H9 (cell line): ENCODE measurements around the gene ITGA1. TPM values are rescaled to one million over a fixed set of nuclear protein-coding genes. Genes with fewer than 3 reads are reported as not detected.

ENCODE experiments used
- DNase-seq: peaks from one replicate; pipeline ENCODE4 v3.0.0-alpha.2; 2017
- H2AFZ ChIP-seq: one replicate; pipeline ENCODE4 v1.6.1; 2013; ENCODE audit warnings: mild to moderate bottlenecking, low read length, control low read depth, moderate library complexity
- H2AK5ac ChIP-seq: 2 replicates; pipeline ENCODE4 v1.6.1; 2013; ENCODE audit warnings: low read length, control low read depth, mixed read lengths; ENCODE audit not compliant: insufficient read length
- H2BK120ac ChIP-seq: one replicate; pipeline ENCODE4 v1.6.1; 2013; ENCODE audit warnings: low read depth, mild to moderate bottlenecking, low read length, control low read depth, inconsistent platforms; ENCODE audit not compliant: poor library complexity, severe bottlenecking
- H2BK12ac ChIP-seq: 2 replicates; pipeline ENCODE4 v1.6.1; 2013; ENCODE audit warnings: low read length, control low read depth, mixed read lengths, low read depth; ENCODE audit not compliant: insufficient read length
- H2BK15ac ChIP-seq: 2 replicates; pipeline ENCODE4 v1.6.1; 2013; ENCODE audit warnings: low read depth, low read length, control low read depth
- H2BK20ac ChIP-seq: one replicate; pipeline ENCODE4 v1.6.1; 2013; ENCODE audit warnings: low read depth, mild to moderate bottlenecking, low read length, control low read depth, inconsistent platforms; ENCODE audit not compliant: poor library complexity, severe bottlenecking
- H2BK5ac ChIP-seq: 2 replicates; pipeline ENCODE4 v1.6.1; 2013; ENCODE audit warnings: low read length, control low read depth, mixed read lengths; ENCODE audit not compliant: insufficient read length
- H3K14ac ChIP-seq: 2 replicates; pipeline ENCODE4 v1.6.1; 2013; ENCODE audit warnings: low read length, control low read depth; ENCODE audit not compliant: insufficient read depth
- H3K18ac ChIP-seq: 2 replicates; pipeline ENCODE4 v1.6.1; 2013; ENCODE audit warnings: low read depth, mild to moderate bottlenecking, mixed read lengths, low read length, control low read depth; ENCODE audit not compliant: insufficient read length
- H3K23ac ChIP-seq: 2 replicates; pipeline ENCODE4 v1.6.1; 2013; ENCODE audit warnings: low read length, control low read depth, mixed read lengths, low read depth; ENCODE audit not compliant: insufficient read length
- H3K23me2 ChIP-seq: 2 replicates; pipeline ENCODE4 v1.6.1; 2013; ENCODE audit warnings: low read depth, mild to moderate bottlenecking, mixed read lengths, low read length, control low read depth; ENCODE audit not compliant: insufficient read length, poor library complexity, severe bottlenecking
- H3K27ac ChIP-seq: 2 replicates; pipeline ENCODE4 v1.5.1; 2013; ENCODE audit warnings: low read length, control low read depth, mixed read lengths, low read depth; ENCODE audit not compliant: insufficient read length
- H3K27me3 ChIP-seq: 2 replicates; pipeline ENCODE4 v1.6.1; 2013; ENCODE audit warnings: low read length, control low read depth, inconsistent platforms; ENCODE audit not compliant: insufficient read depth
- H3K4ac ChIP-seq: 2 replicates; pipeline ENCODE4 v1.6.1; 2013; ENCODE audit warnings: low read depth, mild to moderate bottlenecking, control low read depth, inconsistent platforms, low read length, moderate library complexity
- H3K4me1 ChIP-seq: 2 replicates; pipeline ENCODE4 v1.6.1; 2013; ENCODE audit warnings: low read length, control low read depth, inconsistent platforms; ENCODE audit not compliant: insufficient read depth
- H3K4me2 ChIP-seq: 2 replicates; pipeline ENCODE4 v1.6.1; 2013; ENCODE audit warnings: low read length, control low read depth, mixed read lengths; ENCODE audit not compliant: insufficient read length, insufficient read depth
- H3K56ac ChIP-seq: 2 replicates; pipeline ENCODE4 v1.6.1; 2013; ENCODE audit warnings: low read depth, mild to moderate bottlenecking, mixed read lengths, low read length, control low read depth; ENCODE audit not compliant: insufficient read length
- H3K79me1 ChIP-seq: 2 replicates; pipeline ENCODE4 v1.6.1; 2013; ENCODE audit warnings: low read depth, mild to moderate bottlenecking, moderate library complexity, low read length, control low read depth, inconsistent platforms; ENCODE audit not compliant: insufficient read depth, poor library complexity, severe bottlenecking
- H3K79me2 ChIP-seq: 2 replicates; pipeline ENCODE4 v1.6.1; 2013; ENCODE audit warnings: low read length, control low read depth, inconsistent platforms; ENCODE audit not compliant: insufficient read depth
- H3K9ac ChIP-seq: 2 replicates; pipeline ENCODE4 v1.6.1; 2013; ENCODE audit warnings: low read length, control low read depth, mixed read lengths; ENCODE audit not compliant: insufficient read length; ENCODE audit errors: extremely low read depth
- H3K9me3 ChIP-seq: one replicate; pipeline ENCODE4 v1.6.1; 2013; ENCODE audit warnings: low read depth, low read length, inconsistent platforms; ENCODE audit not compliant: control insufficient read depth
- H3T11ph ChIP-seq: one replicate; pipeline ENCODE4 v1.6.1; 2013; ENCODE audit warnings: mild to moderate bottlenecking, low read length, control low read depth, inconsistent platforms
- H4K20me1 ChIP-seq: one replicate; pipeline ENCODE4 v1.6.1; 2013; ENCODE audit not compliant: control insufficient read depth, insufficient read length, insufficient read depth
- H4K5ac ChIP-seq: 2 replicates; pipeline ENCODE4 v1.6.1; 2013; ENCODE audit warnings: low read depth, mild to moderate bottlenecking, mixed read lengths, low read length, control low read depth; ENCODE audit not compliant: insufficient read length
- H4K8ac ChIP-seq: replicated peaks from 2 replicates; pipeline ENCODE4 v1.6.1; 2013; ENCODE audit warnings: low read length, control low read depth, mixed read lengths, low read depth; ENCODE audit not compliant: insufficient read length
- H4K91ac ChIP-seq: 2 replicates; pipeline ENCODE4 v1.6.1; 2013; ENCODE audit warnings: low read depth, mild to moderate bottlenecking, moderate library complexity, mixed read lengths, low read length, control low read depth; ENCODE audit not compliant: insufficient read length
- H3K27ac Mint-ChIP-seq, 3 experiments: 2 replicates in 2 of 3; 3 replicates in 1 of 3; pipeline ENCODE4 v1.8.0; 2020 to 2021; ENCODE audit warnings: mixed read lengths in 3 of 3, mild to moderate bottlenecking in 1 of 3, moderate library complexity in 1 of 3
- H3K27me3 Mint-ChIP-seq: 2 replicates; pipeline ENCODE4 v1.8.0; 2021; ENCODE audit warnings: low read depth, mild to moderate bottlenecking, moderate library complexity, mixed read lengths
- H3K36me3 Mint-ChIP-seq, 3 experiments: 2 replicates in 2 of 3; 3 replicates in 1 of 3; pipeline ENCODE4 v1.8.0; 2020 to 2021; ENCODE audit warnings: low read depth in 3 of 3, mixed read lengths in 3 of 3; ENCODE audit not compliant: insufficient read depth in 1 of 3
- H3K4me1 Mint-ChIP-seq, 2 experiments: 2 replicates each; pipeline ENCODE4 v1.8.0; 2020; ENCODE audit warnings: mixed read lengths in 2 of 2
- H3K4me3 Mint-ChIP-seq, 2 experiments: 2 replicates in 1 of 2; 3 replicates in 1 of 2; pipeline ENCODE4 v1.8.0; 2020 to 2021; ENCODE audit warnings: mild to moderate bottlenecking in 2 of 2, mixed read lengths in 2 of 2, moderate library complexity in 1 of 2
- H3K9me3 Mint-ChIP-seq, 2 experiments: 2 replicates in 1 of 2; 3 replicates in 1 of 2; pipeline ENCODE4 v1.8.0; 2020; ENCODE audit warnings: mild to moderate bottlenecking in 2 of 2, mixed read lengths in 2 of 2, moderate library complexity in 1 of 2
- WGBS: extraction: QIAGEN DNeasy Blood & Tissue Kit; methylation state at CpG from one replicate; pipeline ENCODE4 v1.1.7; 2013; ENCODE audit warnings: missing lambda C conversion rate, low lambda C conversion rate, mixed read lengths; ENCODE audit not compliant: insufficient read length; ENCODE audit errors: extremely low coverage; 5-methylcytosine and 5-hydroxymethylcytosine counted together
- total RNA-seq: library from RNA; stranded (reverse); gene quantifications from 2 replicates; pipeline ENCODE4 v1.2.1, GENCODE V29; 2021
- TF ChIP-seq, protein P1 (sequence below): fragments of 200-600 bp; sonication (generic); conservative IDR thresholded peaks from 3 replicates; pipeline ENCODE4 v1.8.0; 2021; ENCODE audit warnings: antibody characterized with exemption, mild to moderate bottlenecking

The ITGA1 gene
- total RNA-seq, 1 experiment from 2014 or later, result 3.9 TPM

DNA sequence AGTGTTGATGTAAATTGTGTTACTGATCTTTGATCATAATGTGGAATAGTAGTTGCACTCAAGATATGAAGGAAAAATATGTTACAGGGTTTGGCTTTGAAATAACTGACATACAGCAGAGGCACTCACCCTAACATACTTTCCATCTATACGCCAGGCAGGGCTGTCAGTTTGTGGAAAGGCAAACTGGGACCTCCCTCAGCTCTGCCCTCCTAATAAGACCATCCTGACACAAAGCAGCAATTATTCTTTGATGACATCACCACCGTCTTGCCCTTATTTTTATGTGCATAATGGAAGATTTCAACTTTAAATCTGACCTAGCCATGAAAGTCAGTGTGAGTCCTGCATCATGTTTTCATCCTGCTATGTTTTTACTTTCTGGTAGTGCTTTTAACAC is 42.9 kb downstream of the ITGA1 start:
- H3K9ac ChIP-seq, result no peak overlapping the region
- H3K4ac ChIP-seq, result no peak overlapping the region
- H3K23ac ChIP-seq, result no peak overlapping the region
- H3T11ph ChIP-seq, result no peak overlapping the region
- H4K5ac ChIP-seq, result no peak overlapping the region
- H3K56ac ChIP-seq, result no peak overlapping the region
- no peak overlapping the region for H4K8ac ChIP-seq
- no peak overlapping the region for H2AFZ ChIP-seq
- H2BK120ac ChIP-seq, result no peak overlapping the region
- H3K4me1 ChIP-seq, result no peaks in the 10 kb centered on the region
- no peak overlapping the region for H2BK15ac ChIP-seq
- TF ChIP-seq, protein P1, sequence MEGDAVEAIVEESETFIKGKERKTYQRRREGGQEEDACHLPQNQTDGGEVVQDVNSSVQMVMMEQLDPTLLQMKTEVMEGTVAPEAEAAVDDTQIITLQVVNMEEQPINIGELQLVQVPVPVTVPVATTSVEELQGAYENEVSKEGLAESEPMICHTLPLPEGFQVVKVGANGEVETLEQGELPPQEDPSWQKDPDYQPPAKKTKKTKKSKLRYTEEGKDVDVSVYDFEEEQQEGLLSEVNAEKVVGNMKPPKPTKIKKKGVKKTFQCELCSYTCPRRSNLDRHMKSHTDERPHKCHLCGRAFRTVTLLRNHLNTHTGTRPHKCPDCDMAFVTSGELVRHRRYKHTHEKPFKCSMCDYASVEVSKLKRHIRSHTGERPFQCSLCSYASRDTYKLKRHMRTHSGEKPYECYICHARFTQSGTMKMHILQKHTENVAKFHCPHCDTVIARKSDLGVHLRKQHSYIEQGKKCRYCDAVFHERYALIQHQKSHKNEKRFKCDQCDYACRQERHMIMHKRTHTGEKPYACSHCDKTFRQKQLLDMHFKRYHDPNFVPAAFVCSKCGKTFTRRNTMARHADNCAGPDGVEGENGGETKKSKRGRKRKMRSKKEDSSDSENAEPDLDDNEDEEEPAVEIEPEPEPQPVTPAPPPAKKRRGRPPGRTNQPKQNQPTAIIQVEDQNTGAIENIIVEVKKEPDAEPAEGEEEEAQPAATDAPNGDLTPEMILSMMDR, result no peak
- no peak overlapping the region for H2AK5ac ChIP-seq
- H4K91ac ChIP-seq, result no peak overlapping the region
- no peaks in the 10 kb centered on the region for H3K9me3 ChIP-seq
- no peak overlapping the region for H2BK12ac ChIP-seq
- no peak overlapping the region for H2BK20ac ChIP-seq
- Mint-ChIP-seq H3K4me3 (no peak overlapping the region), H3K27ac (no peak overlapping the region), H3K4me1 (no peaks in the 10 kb centered on the region), H3K27me3 (no peaks in the 10 kb centered on the region), H3K36me3 (peaks cover 0 to 9% (median 1%) of the 10 kb centered on the region in 3 experiments; a peak in 2 of 7 replicates), H3K9me3 (peaks cover 6 to 8% of the 10 kb centered on the region in 2 experiments; a peak in 3 of 5 replicates)
- H3K4me2 ChIP-seq, result no peak overlapping the region
- H3K14ac ChIP-seq, result no peak overlapping the region
- no CpG with 5 or more reads among the region's 2 CpGs for WGBS
- no peaks in the 10 kb centered on the region for H3K27me3 ChIP-seq
- no peaks in the 10 kb centered on the region for H3K79me1 ChIP-seq
- no peaks in the 10 kb centered on the region for H4K20me1 ChIP-seq
- no peaks in the 10 kb centered on the region for H3K79me2 ChIP-seq
- DNase-seq, result no peak
- no peak overlapping the region for H3K27ac ChIP-seq
- no peaks in the 10 kb centered on the region for H3K23me2 ChIP-seq
- no peak overlapping the region for H3K18ac ChIP-seq
- no peak overlapping the region for H2BK5ac ChIP-seq
